Measurements from ENCODE around the gene PTPN2.

DNA sequence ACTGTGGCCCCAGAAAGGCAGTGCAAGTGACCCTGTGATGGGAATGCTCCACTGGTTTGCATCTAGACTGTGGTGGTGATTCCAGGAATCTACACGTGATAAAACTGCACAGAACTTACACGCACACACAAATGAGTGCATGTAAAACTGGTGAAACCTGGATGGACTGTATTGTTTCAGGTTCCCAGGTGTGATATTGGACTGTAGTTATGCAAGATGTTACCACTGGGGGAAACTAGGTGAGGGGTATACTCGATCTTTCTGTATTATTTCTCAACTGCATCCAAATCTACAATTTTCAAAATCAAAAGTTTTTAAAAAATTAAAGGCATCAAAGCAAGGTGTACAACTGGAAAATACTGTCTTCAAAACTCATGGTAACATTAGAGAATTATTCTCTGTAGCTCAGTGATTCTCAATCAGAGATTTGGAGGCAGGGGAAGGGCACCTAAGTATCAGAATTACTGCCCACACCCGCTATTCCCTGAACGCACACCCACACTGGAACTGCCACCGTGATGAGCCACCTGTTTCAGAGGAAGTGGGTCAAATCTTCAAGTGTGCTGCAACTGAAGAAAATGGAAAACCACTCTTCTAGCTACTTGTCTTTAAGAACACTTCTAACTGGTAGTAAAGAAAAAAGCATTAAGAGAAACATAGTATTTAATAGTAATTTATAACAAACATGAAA, 26.7 kb downstream of the PTPN2 start:
- TF ChIP-seq, protein P1, sequence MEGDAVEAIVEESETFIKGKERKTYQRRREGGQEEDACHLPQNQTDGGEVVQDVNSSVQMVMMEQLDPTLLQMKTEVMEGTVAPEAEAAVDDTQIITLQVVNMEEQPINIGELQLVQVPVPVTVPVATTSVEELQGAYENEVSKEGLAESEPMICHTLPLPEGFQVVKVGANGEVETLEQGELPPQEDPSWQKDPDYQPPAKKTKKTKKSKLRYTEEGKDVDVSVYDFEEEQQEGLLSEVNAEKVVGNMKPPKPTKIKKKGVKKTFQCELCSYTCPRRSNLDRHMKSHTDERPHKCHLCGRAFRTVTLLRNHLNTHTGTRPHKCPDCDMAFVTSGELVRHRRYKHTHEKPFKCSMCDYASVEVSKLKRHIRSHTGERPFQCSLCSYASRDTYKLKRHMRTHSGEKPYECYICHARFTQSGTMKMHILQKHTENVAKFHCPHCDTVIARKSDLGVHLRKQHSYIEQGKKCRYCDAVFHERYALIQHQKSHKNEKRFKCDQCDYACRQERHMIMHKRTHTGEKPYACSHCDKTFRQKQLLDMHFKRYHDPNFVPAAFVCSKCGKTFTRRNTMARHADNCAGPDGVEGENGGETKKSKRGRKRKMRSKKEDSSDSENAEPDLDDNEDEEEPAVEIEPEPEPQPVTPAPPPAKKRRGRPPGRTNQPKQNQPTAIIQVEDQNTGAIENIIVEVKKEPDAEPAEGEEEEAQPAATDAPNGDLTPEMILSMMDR (conservative IDR thresholded peaks at IDR 0.05; ENCODE audit: low read depth, low read length): no peak
- TF ChIP-seq, protein P2, sequence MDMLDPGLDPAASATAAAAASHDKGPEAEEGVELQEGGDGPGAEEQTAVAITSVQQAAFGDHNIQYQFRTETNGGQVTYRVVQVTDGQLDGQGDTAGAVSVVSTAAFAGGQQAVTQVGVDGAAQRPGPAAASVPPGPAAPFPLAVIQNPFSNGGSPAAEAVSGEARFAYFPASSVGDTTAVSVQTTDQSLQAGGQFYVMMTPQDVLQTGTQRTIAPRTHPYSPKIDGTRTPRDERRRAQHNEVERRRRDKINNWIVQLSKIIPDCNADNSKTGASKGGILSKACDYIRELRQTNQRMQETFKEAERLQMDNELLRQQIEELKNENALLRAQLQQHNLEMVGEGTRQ (IDR thresholded peaks at IDR 0.05; ENCODE audit: low read depth, low read length): no peak
